ENCODE measurements around the gene KHDC4. TPM values are rescaled to one million over a fixed set of nuclear protein-coding genes. Genes with fewer than 3 reads are reported as not detected.
A peak's percentile ranks its signal among the peaks of the same experiment; 100 is the strongest.

Gene KHDC4
- total and polyA plus RNA-seq, 10 of the 15 experiments (the other 5 are each of a cell fraction or from before 2014, with no cell fraction given): 11.7 to 109 (median 41.9) TPM

DNA sequence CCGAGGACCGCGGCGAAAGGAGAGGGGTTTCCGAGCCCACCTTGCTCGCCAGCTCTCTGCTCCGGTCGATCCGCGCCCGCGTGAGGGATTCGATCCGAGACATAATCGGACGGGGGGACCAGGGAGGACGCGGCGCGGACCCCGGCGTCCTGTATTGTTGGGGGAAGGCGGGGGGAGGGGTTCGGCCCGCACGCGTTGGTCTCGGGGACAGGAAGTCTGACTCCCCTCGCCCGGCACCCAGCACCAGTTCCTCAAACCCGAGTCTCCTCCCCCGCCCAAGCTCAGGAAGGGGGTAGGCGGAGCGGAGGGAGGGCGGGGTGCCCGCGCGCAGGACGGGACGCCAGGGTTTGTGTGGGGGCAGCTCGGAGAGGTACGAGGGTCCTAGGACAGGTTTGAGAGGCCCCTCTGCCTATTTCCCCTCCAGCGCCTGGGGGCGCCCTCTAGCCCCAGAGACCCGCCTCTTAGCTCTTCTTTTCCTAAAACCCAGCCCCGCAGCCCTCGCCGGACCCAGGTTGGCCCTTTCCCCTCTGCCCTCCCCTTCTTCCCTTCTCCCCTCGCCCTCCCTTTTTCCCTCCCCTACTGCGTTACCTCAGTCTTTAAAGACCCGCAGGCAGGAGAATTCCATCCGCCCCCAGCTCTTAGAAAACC, 44.2 kb upstream of the KHDC4 start, which contains the start of gene ARHGEF2 (continued):
- TF ChIP-seq CUX1 (IDR thresholded peaks at IDR 0.05; ENCODE audit: insufficient replicate concordance, low read depth, low read length) (no peak), TCF7 (IDR thresholded peaks at IDR 0.05; ENCODE audit: borderline replicate concordance) (no peak), NBN (IDR thresholded peaks at IDR 0.05) (peak; percentile 84), SPI1 (IDR thresholded peaks at IDR 0.05; ENCODE audit: borderline replicate concordance, insufficient read depth, low read depth, low read length) (peak; percentile 91), MLLT1 (IDR thresholded peaks at IDR 0.05) (peak; percentile 62), FOS (IDR thresholded peaks at IDR 0.05; ENCODE audit: borderline replicate concordance, extremely low read depth, insufficient read length) (no peak), GATAD2B (conservative IDR thresholded peaks at IDR 0.05; ENCODE audit: low read depth) (0 out of 2 replicates have a peak, but pooled peaks have one; percentile 21), ESRRA (IDR thresholded peaks at IDR 0.05; ENCODE audit: low read length) (no peak), BHLHE40 (IDR thresholded peaks at IDR 0.05; ENCODE audit: borderline replicate concordance in 1 of 2, low read depth in 2 of 2, low read length in 1 of 2) (peak; percentile 90 to 94), SUZ12 (IDR thresholded peaks at IDR 0.05; ENCODE audit: unreplicated experiment) (no peak), HDGF (IDR thresholded peaks at IDR 0.05) (no peak; the same call in 1 of the 2 replicates), NFYA (IDR thresholded peaks at IDR 0.05; ENCODE audit: borderline replicate concordance, low read depth, low read length) (no peak), TAF1 (IDR thresholded peaks at IDR 0.05; ENCODE audit: borderline replicate concordance, low read depth, low read length) (peak; percentile 94), ZNF217 (IDR thresholded peaks at IDR 0.05) (no peak), ZZZ3 (IDR thresholded peaks at IDR 0.05; ENCODE audit: control insufficient read depth, insufficient read length, low read depth) (no peak), SREBF1 (IDR thresholded peaks at IDR 0.05; ENCODE audit: low read length) (no peak), MAX (IDR thresholded peaks at IDR 0.05; ENCODE audit: low read depth, low read length) (peak; percentile 42; the same call in 1 of the 2 replicates), ATF7 (IDR thresholded peaks at IDR 0.05; ENCODE audit: low read depth) (no peak), BRCA1 (IDR thresholded peaks at IDR 0.05; ENCODE audit: low read depth, low read length) (no peak), IRF4 (IDR thresholded peaks at IDR 0.05; ENCODE audit: low read depth, low read length) (peak; percentile 20; the same call in 1 of the 2 replicates), NR2C1 (IDR thresholded peaks at IDR 0.05) (no peak), JUNB (IDR thresholded peaks at IDR 0.05) (no peak), POLR2AphosphoS5 (IDR thresholded peaks at IDR 0.05; ENCODE audit: low read length) (peak; percentile 74), MEF2A (IDR thresholded peaks at IDR 0.05; ENCODE audit: insufficient read depth, low read depth, low read length) (no peak), SMARCA5 (IDR thresholded peaks at IDR 0.05) (0 out of 2 replicates have a peak, but pooled peaks have one; percentile 2)
